ENCODE measurements around the gene MAP3K5.

The MAP3K5 gene

GRCh38 chr6:136751991-136752390 is 40.3 kb downstream of the MAP3K5 start:
- Histone ChIP-seq H4K20me1 (ENCODE audit: low read depth, low read length) (no peaks in the 10 kb centered on the region), H3K27me3 (ENCODE audit: low read length) (no peaks in the 10 kb centered on the region), H3K36me3 (ENCODE audit: low read length) (no peaks in the 10 kb centered on the region), H3K4me3 (ENCODE audit: insufficient read depth, low read length, poor library complexity, severe bottlenecking) (no peak overlapping the region), H3K4me2 (ENCODE audit: low read depth, low read length, poor library complexity, severe bottlenecking) (no peak overlapping the region), H3K9ac (ENCODE audit: low read length) (no peak overlapping the region), H3K79me2 (ENCODE audit: insufficient read depth, low read length) (no peaks in the 10 kb centered on the region), H3K27ac (ENCODE audit: low read depth, low read length) (no peak overlapping the region), H2AFZ (ENCODE audit: low read depth, low read length, severe bottlenecking) (no peak overlapping the region), H3K9me3 (ENCODE audit: insufficient read depth, low read length) (no peaks in the 10 kb centered on the region), H3K9me2 (replicated peaks; ENCODE audit: insufficient read depth, low read length) (no peaks in the 10 kb centered on the region), H3F3A (ENCODE audit: insufficient read depth) (no peaks in the 10 kb centered on the region)
- no peak for TF ChIP-seq EZH2phosphoT487 (conservative IDR thresholded peaks at IDR 0.05; ENCODE audit: low read length)
- TF ChIP-seq CTCF (IDR thresholded peaks at IDR 0.05; ENCODE audit: insufficient read depth, low read length, poor library complexity, severe bottlenecking) = no peak

GRCh38 chr6:136751522-136751956 is 40.7 kb downstream of the MAP3K5 start:
- Histone ChIP-seq H3K27ac (ENCODE audit: low read depth, low read length) (no peak overlapping the region), H3K36me3 (ENCODE audit: low read length) (no peaks in the 10 kb centered on the region), H2AFZ (ENCODE audit: low read depth, low read length, severe bottlenecking) (no peak overlapping the region), H3K4me2 (ENCODE audit: low read depth, low read length, poor library complexity, severe bottlenecking) (no peak overlapping the region), H3K27me3 (ENCODE audit: low read length) (no peaks in the 10 kb centered on the region), H3F3A (ENCODE audit: insufficient read depth) (no peaks in the 10 kb centered on the region), H3K4me3 (ENCODE audit: insufficient read depth, low read length, poor library complexity, severe bottlenecking) (no peak overlapping the region), H4K20me1 (ENCODE audit: low read depth, low read length) (no peaks in the 10 kb centered on the region), H3K79me2 (ENCODE audit: insufficient read depth, low read length) (no peaks in the 10 kb centered on the region), H3K9ac (ENCODE audit: low read length) (no peak overlapping the region), H3K9me3 (ENCODE audit: insufficient read depth, low read length) (no peaks in the 10 kb centered on the region), H3K9me2 (replicated peaks; ENCODE audit: insufficient read depth, low read length) (no peaks in the 10 kb centered on the region)
- TF ChIP-seq EZH2phosphoT487 (conservative IDR thresholded peaks at IDR 0.05; ENCODE audit: low read length) (no peak), CTCF (IDR thresholded peaks at IDR 0.05; ENCODE audit: insufficient read depth, low read length, poor library complexity, severe bottlenecking) (no peak)

GRCh38 chr6:136750696-136751521 is 41.4 kb downstream of the MAP3K5 start:
- no peaks in the 10 kb centered on the region for H3F3A ChIP-seq (ENCODE audit: insufficient read depth)
- H3K27ac ChIP-seq (ENCODE audit: low read depth, low read length) = no peak overlapping the region
- no peaks in the 10 kb centered on the region for H3K9me3 ChIP-seq (ENCODE audit: insufficient read depth, low read length)
- no peak for TF ChIP-seq EZH2phosphoT487 (conservative IDR thresholded peaks at IDR 0.05; ENCODE audit: low read length)
- TF ChIP-seq CTCF (IDR thresholded peaks at IDR 0.05; ENCODE audit: insufficient read depth, low read length, poor library complexity, severe bottlenecking) = no peak
- H3K9me2 ChIP-seq (replicated peaks; ENCODE audit: insufficient read depth, low read length) = no peaks in the 10 kb centered on the region
- H3K36me3 ChIP-seq (ENCODE audit: low read length) = no peaks in the 10 kb centered on the region
- H3K4me2 ChIP-seq (ENCODE audit: low read depth, low read length, poor library complexity, severe bottlenecking) = no peak overlapping the region
- H3K27me3 ChIP-seq (ENCODE audit: low read length) = no peaks in the 10 kb centered on the region
- no peak overlapping the region for H3K9ac ChIP-seq (ENCODE audit: low read length)
- no peak overlapping the region for H2AFZ ChIP-seq (ENCODE audit: low read depth, low read length, severe bottlenecking)
- H3K4me3 ChIP-seq (ENCODE audit: insufficient read depth, low read length, poor library complexity, severe bottlenecking) = no peak overlapping the region
- H4K20me1 ChIP-seq (ENCODE audit: low read depth, low read length) = no peaks in the 10 kb centered on the region
- H3K79me2 ChIP-seq (ENCODE audit: insufficient read depth, low read length) = no peaks in the 10 kb centered on the region
